GM12865 (cell line): ENCODE measurements around the gene CRTC1.

Source experiments
- DNase-seq: peaks from one replicate; pipeline ENCODE4 v3.0.0; 2010; ENCODE audit warnings: low read depth
- H3K4me3 ChIP-seq: 2 replicates; pipeline ENCODE4 v1.5.1; 2011; ENCODE audit warnings: mild to moderate bottlenecking, low read depth, low read length, control low read depth
- TF ChIP-seq, protein P1 (sequence below): IDR thresholded peaks from 2 replicates; pipeline ENCODE4 v1.5.1; 2011; ENCODE audit warnings: low read length, control low read depth, low read depth, inconsistent platforms; ENCODE audit not compliant: insufficient read depth; ENCODE audit errors: missing control alignments

The CRTC1 gene

DNA sequence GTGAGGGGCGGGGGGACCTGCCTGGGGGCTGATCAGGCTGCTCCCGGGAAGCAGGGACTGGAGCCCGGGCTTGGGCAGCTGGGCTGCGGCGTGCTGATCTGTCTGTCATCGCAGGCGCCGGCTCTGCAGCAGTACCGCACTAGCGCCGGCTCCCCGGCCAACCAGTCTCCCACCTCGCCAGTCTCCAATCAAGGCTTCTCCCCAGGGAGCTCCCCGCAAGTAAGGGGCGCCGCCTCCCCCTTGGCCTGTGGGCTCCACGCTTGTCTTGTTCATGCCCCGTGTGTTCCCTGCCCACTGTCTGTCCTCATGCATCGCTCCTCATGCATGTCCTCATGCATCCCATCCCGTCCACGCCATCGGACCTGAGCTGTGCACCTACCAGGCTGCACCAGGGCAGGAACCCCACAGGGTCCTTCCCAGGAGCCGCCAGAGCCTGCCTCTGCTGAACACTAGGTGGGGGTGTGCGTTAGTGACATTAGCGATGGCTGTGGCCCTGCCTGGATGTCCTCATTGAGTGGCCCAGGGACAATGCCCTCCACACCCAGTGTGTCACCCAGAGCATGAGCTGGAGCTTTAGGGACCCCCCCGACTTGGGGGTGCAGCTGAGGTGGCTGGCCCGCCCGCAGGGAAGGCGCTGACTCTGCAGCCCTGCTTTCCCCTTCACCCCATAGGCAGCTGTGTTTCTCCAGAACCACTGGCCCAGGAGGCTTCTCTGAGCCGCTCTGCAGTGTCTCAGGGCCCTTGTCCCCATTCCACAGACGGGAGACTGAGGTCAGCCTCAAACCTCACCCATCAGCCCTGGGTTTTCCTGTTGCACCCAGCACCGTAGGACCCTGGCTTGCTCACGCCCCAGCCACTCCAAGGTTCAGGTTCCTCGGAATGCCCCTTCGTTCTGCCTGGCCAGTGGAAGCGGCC, 88.1 kb downstream of the CRTC1 start:
- TF ChIP-seq, protein P1, sequence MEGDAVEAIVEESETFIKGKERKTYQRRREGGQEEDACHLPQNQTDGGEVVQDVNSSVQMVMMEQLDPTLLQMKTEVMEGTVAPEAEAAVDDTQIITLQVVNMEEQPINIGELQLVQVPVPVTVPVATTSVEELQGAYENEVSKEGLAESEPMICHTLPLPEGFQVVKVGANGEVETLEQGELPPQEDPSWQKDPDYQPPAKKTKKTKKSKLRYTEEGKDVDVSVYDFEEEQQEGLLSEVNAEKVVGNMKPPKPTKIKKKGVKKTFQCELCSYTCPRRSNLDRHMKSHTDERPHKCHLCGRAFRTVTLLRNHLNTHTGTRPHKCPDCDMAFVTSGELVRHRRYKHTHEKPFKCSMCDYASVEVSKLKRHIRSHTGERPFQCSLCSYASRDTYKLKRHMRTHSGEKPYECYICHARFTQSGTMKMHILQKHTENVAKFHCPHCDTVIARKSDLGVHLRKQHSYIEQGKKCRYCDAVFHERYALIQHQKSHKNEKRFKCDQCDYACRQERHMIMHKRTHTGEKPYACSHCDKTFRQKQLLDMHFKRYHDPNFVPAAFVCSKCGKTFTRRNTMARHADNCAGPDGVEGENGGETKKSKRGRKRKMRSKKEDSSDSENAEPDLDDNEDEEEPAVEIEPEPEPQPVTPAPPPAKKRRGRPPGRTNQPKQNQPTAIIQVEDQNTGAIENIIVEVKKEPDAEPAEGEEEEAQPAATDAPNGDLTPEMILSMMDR: peak; percentile 31
- H3K4me3 ChIP-seq: no peak overlapping the region
- DNase-seq: peak; percentile 37

DNA sequence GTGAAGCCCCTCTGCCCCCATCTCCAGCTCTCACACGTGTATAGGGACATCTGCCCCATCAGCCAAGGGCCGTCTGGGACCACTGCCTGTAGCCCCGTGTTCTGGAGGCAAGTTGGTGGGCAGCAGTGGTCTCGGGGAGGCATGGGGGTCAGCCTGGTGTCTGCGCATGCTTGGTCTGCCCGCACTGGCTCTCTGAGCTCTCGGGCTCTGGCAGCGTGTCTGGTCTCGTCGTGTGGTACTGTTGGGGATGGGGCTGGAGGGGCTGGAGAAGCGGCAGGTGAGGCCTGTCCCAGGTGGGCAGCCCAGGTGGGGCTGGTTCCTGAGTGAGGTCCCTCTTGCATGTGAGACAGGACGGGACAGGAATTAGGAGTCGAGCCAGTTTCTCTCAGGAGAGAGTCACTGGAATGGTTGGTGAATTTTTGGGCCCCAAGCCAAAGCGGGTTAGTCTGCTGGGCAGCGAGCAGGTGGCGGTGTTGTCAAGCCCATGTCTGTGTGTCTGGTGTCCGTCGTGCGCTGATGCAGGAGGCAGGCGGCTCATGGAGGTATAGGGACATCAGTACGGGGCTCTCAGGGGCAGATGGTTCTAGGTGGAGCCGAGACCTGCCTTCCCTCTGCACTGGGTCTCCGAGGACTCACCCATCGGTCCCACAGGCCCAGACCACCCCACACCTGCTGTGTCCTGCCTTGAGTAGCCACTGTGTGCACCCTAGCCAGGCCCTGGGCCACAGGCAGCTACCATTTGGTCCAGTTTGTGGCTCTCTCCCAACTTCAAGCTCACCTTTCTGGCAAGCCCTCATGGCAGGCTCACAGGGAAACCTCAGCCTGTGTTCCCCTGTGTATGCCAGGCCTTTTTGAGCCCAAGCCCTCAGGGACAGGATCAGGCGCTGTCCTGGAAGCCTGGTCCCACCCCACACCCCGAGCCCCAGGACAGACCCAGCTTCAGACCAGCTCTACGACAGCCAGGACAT, 89.4 kb downstream of the CRTC1 start:
- no peak overlapping the region for H3K4me3 ChIP-seq
- no peak for DNase-seq
- TF ChIP-seq, protein P1: no peak

DNA sequence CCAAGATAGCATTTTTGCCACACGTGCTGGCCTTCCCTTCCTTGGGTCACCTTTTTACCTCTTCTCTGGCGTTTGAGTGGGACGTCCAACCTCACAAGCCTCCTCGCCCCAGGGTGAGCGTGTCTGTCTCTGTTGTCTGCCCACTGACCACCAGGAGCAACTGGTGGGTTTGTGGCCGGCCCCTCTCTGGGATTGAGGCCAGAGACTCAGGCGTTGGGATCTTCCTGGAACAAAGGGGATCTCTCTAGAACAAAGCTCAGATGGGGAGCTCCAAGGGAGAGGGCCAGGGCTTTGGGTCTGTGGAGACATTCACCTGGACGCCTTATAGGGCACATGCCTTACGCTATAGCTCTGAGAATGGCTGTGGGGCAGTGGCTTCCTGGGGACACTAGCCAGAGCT, 90.2 kb downstream of the CRTC1 start:
- H3K4me3 ChIP-seq: no peak overlapping the region
- DNase-seq: no peak
- TF ChIP-seq, protein P1: no peak

DNA sequence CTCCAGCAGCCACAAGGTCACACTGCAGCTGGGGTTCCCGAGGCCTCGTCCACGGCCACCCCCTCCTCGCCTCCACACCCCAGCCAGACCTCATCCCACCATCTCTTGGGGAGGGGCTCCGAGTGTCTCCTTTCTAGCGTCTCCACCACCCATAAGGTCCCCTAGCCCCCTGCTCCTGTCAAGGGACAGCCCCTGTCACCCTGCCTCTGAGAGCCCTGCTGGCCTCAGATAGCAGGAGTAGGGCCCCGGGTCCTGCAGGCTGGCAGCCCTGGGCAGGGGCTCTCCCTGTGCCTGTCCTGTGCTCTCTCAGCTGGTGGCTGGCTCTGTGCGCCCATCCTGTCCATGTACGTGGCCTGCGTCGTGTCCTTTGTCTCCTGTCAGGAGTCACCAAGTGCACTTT, 90.6 kb downstream of the CRTC1 start:
- DNase-seq: no peak

DNA sequence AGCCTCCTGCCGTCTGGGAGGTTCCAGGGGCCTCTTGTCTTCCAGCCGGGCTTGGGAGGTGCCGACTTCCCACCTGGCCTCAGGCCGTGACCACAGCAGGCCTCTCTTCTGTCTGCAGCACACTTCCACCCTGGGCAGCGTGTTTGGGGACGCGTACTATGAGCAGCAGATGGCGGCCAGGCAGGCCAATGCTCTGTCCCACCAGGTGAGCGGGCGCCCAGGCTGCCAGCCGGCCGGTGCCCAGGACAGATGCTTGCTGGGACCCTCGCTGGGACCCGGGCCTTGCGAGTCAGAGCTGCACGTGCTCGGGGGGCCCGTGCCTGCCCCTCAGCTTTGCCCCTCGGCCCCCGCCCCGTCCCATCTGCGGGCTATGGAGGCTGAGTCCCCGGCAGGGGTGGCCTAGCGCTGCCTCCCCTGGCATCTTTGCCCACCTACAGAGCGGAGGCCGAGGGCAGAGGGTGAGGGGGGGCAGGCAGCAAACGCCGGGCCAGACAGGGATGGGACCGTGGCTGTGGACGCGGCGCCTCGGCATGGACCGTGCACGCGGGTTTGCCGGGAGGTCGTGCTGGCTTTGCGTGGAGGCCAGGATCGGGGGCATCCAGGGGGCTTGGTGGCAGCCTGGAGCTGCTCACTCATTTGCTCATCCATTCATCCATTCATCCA, 91.4 kb downstream of the CRTC1 start:
- no peak overlapping the region for H3K4me3 ChIP-seq
- DNase-seq: no peak
- TF ChIP-seq, protein P1: no peak

More for the DNA sequence above, 90.6 kb downstream of the CRTC1 start:
- no peak overlapping the region for H3K4me3 ChIP-seq
- TF ChIP-seq, protein P1: no peak

DNA sequence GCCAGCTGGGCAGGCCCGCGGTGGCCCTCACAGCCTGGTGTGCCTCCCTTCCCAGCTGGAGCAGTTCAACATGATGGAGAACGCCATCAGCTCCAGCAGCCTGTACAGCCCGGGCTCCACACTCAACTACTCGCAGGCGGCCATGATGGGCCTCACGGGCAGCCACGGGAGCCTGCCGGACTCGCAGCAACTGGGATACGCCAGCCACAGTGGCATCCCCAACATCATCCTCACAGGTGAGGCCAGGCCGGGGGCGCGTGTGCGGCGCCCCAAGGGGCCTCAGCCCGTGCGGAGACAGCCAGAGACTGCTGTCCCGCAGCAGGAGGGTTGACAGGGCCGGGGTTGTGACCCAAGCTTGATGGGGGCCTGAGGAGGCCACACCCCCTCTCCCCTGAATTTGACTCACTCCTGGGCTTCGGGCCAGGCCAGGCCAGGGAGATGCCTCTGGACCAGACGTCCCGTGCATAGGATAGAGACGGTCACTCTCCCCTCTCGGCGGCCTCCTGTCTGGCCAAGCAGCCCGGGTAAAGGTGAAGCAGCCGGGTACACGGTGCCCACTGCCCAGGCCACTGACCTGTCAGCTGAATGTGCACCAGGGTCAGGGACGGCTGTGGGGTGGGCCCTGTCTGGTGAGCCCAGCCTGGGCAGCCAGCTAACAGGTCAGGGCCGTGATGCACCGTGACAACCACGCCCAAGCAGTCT, 92.3 kb downstream of the CRTC1 start:
- no peak for DNase-seq
- TF ChIP-seq, protein P1: no peak

More for the DNA sequence above, 92.3 kb downstream of the CRTC1 start:
- no peak overlapping the region for H3K4me3 ChIP-seq
